Kidney capillary endothelial cell (primary cell): Measurements from ENCODE around the gene NEGR1.
"Not testable (repeated sequence)": the region's sequence is repeated elsewhere in the genome, so short reads cannot be mapped to it uniquely, and the experiment has no call there.

Experiments used
- DNase-seq: peaks from one replicate; pipeline ENCODE4 v3.0.0-alpha.2; 2018; ENCODE audit warnings: low spot score

NEGR1 gene

DNA sequence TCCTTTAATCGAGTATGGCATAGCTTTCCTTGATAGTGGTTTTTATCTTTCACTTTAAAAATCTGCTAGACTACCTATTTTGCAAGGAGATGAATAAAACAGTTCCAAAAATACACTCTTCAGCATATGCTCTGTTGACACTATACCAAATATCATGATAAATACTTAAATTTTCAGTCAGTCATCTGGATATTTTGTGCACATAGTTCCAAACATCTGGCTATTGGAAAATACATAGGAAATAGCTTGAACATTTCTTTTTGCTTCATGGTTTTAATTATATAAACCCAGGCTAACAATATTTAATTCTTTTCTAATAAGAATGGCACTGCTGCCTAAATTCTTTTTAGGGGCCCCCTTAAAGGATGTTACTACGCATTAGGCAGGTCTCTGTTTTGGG is 342.1 kb downstream of the NEGR1 start:
- no peak for DNase-seq

DNA sequence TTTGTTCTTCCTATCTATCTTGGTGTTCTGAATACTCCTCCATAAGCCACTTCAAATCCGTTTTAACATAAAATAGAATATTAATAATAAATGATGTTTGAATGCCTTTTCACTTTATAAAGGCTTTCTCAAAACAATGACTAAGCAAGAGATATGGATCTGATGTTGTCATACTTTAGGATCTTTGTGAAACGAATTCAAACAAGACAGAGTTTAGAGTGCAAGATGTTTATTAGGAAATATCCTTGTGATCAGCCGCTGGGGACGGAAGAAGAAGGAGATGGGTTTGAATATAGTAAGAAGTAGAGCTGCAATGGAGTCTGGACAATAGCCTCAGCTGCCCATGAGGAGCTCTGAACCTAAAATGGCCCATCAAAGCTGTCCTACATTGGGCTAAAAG is 351.8 kb downstream of the NEGR1 start:
- DNase-seq = no peak

DNA sequence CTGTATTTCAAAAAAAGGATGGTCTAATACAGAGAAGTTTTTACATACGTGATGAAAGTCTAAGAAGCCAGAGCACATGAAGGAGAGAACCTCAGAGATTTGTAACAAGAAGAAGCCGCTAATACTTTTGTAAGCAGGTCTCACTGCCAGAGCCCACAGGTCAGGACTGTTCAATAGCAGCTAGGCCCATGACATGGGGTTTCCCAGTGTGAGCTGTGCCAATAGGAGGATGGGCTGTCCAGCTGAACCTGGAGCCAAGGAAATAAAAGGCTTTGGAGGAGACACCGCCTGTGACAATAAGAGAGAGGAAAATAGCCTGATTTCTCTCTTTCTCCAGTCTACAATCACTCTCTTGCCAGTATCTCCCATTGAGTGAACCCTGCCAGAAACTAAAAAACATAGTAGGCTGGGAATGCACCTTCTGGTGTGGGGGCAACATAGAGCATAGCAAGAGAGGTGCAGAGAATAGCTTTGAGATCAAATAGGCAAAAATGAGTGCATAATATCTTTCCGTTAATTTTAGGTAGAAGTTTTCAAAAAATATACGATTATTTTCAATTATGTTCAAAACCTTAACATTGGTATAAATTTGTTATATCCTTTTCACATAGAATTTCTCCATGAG is 360.3 kb downstream of the NEGR1 start:
- DNase-seq = no peak

DNA sequence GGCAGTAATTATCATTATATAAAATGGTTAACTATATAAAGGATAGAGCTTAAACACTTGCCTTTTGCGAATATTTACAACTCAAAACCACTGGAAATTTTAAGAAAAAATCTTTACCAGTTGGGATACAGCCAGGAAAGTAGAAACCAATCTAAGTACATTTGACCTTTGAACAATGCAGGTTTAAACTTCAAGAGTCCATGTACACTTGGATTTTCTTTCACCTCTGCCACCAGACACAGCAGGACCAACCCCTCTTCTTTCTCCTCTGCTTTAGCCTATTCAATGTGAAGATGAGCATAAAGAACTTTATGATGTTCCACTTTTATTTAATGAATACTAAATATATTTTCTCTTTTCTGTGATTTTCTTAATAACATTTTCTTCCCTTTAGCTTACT is 361.1 kb downstream of the NEGR1 start:
- DNase-seq = no peak

DNA sequence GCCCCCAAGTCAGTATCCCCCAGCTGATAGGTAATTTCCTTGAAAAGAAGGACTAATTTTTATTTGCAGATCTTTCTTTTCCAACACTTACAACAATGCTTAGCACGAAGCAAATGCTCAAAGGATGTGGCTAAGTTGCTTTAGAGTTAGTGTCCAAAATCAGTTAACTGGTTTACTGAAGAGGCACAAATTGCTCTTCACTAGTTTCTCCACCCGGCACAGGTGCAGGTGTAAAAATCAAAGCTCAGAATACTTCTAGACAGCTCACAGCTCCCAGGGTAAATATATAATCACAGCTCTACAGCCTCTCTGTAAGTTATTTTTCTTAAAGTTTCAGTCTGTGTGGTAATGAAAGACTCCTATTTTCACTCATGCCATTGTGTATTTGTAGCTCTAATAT is 361.8 kb downstream of the NEGR1 start:
- DNase-seq = no peak

DNA sequence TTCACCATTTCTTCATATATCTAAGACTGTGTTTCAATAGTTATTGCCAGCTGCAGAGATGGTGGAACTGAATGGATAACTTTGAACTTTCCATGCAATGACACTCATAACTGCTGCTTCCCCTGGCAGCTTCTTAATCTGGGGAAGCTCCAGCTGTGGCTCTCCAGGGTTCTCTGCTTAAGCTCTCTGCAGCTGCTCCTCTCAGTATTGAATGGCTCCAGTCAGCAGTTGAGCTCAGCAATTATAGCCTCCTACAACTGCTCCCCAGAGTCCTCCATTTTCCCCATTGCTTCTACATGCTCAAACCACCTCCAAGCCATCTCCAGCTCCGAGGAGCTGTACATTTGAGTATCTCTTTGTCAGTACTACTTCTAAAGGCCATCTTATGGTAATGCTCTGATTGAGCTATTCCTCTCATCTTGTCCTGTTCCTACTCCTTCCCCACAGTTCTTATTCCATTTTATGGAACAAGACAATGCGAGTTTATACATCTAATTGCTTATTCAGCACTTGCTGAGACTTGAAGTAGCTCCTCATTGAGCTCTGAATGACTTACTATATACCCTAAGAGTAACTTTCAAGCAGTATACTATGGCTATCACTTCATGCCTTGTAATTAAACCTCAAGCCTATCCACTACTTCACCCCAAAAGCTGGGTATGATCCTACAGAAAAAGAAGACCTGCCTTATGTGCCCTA is 362.4 kb downstream of the NEGR1 start:
- DNase-seq = no peak

DNA sequence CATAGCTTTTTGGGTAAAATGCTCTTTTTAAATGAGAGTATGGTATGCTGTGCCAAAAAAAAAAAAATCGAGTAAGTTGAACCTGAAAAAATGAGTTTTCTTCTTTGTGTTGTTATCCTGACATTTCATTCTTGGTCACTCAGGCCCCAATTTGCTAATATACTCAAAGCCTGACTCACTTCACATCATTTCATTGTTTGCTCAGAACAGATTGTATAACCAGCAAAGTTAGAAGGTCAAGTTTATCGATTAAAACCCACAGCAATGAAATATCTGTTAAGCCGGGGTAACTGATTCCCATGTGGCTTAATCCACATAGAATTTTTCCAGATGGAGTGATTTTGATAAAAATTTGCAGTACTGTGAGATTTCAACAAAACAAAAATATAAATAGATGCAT is 363.7 kb downstream of the NEGR1 start:
- DNase-seq = no peak

DNA sequence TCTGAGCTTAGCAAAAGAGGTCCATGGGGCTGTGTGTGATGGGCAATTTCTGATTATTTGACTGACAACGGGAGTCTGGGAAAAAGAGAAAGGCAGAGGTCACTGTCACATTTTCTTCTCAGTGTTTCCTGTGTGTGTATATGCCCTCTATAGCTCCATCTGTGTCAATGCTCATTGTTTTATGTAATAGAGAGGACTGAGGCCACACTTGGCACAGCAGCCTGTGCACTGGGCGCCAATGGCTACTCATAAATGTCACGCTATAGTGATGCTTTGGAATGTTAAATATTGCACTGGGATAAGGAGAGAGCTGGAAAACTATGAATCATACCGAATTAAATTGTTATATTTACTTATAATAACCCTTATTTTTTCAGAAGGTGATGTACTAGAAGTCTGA is 365.4 kb downstream of the NEGR1 start:
- no peak for DNase-seq

DNA sequence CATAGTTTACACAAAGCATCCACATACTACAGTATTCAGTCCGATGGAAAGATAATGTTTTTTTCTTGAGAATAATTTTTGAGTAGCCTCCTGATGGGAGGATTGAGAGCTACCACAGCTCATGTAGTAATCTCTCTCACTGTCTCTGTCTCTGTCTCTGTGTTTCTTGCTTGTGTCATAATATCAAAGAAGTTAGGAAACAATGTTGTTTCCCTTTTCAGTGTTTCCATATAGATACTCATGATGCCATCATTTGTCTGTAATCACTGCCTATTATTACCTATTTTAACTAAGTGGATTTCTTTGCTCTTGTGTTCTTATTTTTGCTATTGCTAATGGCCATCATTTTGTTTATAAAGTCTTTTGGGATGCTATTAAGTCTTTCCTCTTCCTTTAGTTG is 367.7 kb downstream of the NEGR1 start:
- DNase-seq = no peak

DNA sequence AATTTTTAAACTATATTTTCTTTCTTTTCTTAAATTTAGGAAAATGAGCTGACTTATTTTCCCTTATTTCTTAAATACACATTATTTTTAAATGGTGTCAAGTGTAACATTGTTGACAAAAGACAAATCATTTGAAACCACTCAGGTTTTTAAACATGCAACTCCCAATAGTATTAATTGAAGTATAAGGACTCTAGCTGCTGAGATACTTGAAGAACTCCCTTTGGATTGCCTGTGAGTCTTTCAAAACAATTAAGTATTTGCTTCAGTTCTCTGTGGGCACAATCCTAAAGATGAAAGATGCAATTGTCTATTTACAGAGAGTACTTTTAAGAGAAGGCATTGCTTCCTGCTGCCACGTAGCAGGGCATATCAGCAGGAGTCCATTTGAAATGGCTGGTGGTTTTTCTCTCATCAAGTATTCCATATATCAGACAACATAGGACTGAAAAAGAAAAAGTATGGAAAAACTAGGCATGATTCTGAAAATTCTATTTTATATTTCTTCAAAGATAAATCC is 373.4 kb downstream of the NEGR1 start:
- DNase-seq = no peak

DNA sequence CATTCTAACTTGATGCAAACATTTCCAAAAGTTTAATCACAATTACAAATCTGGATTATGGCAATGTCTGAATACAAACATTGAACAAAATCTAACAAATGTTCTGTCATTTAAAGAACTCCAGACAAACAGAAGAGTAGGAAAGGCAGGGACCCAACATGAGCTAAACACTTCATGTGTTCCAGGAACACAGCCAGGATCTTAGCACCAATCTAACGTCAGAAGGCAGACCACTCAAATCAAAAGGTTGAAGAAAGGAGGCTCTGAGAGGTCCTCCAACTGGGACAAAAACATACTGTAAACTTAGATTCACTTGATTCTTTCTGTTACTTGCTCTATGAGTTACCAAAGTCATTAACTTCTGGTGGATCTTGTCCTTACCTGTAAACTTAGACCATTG is 374.0 kb downstream of the NEGR1 start:
- no peak for DNase-seq

DNA sequence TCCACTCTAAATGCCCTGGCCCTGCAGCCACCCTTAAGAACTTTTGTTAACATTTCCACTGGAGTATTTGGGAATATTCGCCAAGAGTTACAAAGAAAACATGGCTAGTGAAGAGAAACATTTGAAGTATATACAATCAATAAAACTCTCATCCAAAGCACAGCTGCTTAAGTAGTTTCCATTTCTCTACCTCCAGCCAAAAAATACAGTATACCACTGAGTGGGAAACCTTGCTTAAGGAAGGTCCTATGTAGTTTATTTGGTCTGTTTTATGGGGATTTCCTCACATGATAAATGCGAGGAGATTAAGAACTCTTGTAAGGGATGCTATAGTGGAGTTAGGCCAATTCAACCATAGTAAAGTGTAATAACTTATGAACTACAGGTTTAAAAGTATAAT is 382.5 kb downstream of the NEGR1 start:
- no peak for DNase-seq

DNA sequence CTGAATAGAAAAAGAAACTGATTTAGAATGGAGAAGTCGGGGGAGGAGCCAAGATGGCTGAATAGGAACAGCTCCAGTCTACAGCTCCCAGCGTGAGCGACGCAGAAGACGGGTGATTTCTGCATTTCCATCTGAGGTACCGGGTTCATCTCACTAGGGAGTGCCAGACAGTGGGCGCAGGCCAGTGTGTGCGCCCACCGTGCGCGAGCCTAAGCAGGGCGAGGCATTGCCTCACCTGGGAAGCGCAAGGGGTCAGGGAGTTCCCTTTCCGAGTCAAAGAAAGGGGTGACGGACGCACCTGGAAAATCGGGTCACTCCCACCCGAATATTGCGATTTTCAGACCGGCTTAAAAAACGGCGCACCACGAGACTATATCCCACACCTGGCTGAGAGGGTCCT is 394.2 kb downstream of the NEGR1 start:
- not testable (repeated sequence) for DNase-seq

DNA sequence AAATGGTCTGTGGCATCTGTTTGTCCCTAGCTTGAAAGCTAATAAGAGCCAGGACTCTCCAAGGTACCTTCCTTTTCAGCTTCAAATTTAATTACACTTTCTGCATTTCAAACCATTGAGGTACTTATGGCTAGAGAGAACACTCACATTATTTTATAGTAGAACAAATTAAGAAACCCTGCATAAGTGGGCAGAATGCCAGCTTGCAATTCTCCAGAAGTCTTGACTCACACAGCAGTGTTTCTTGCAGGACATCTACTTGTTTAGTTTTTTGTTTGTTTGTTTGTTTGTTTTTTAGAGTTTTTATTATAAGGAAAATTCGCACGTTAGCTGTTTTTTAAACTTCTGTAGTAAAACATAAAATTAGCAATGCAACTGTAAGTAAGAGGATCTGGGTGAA is 397.2 kb downstream of the NEGR1 start:
- DNase-seq = no peak

DNA sequence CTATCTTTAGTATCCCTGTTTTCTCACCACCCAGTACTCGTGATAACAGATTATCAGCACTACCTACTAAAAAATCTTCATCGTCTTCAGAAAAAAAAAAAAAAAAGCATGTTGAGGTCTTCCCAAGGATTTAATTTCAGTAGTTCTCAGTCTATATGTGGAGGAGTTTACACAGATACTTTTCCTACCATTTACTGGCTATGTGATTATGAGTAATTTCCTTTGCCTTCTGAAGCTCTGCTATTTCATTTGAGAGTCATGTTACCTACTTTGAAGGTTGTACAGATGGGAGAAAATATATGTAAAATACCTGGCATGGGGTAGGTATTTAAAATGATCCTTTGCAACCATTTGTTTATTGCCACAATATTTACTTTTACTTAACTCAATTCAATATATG is 399.7 kb downstream of the NEGR1 start:
- no peak for DNase-seq

DNA sequence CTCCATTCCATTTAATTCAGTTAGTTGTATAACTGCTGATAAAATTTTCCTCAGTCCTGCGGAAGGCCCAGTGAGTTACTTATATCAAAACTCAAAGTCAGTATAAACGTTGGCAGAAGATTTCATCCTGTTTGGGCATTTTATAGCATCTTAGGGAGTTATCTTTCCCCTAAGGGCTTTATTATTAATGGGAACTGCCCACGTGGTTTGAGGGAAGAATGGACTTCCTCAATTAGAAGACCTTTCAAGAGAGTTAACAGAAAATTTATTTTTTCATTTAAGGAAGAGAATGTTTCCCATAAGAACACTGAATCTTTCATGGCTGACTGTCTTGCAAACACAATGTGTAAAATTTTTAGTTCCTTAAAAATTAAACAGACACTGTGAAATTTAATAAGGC is 400.1 kb downstream of the NEGR1 start:
- no peak for DNase-seq

DNA sequence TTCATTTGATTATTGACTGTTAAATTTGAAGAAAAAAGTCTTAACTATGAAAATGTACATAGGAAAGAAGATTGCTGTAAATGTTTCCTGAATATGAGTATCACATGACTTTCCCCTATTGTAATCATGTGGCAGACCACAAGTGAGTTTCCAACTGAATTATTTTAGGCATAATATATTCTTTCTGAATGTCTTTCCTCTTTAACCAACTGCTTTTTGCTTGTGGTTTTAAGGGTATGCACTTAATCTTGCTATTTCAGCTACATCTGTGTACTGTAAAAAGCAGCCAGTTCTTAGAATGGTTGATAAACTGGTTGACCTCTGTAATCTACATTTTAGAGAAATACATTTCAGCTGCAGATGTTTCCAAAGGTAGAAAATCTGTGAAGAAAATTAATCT is 400.7 kb downstream of the NEGR1 start:
- no peak for DNase-seq

DNA sequence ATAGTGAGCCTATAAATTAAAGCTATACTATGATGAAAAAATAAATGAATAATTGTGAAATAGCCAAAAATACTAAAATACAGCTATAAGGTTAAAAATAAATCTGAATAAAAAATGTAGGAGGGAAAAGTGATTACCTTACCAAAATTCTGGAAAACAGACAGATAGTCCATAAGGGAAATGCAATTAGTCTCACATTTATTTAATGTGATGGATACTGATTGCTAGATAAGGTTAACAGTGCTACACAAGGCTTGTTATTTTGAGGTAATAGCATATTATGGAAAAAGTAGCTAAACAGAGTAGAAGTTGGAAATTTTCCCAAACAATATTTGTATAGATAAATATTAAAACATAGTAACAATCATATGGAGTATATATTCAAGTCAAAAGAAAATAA is 413.0 kb downstream of the NEGR1 start:
- DNase-seq = no peak

DNA sequence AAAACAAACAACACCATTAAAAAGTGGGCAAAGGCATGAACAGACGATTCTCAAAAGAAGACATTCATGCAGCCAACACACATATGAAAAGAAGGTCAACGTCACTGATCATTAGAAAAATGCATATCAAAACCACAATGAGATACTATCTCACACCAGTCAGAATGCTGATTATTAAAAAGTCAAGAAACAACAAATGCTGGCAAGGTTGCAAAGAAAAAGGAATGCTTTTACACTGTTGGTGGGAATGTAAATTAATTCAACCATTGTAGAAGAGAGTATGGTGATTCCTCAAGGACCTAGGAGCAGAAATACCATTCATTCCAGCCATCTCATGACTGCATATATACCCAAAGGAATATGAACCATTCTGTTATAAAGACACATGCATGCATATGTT is 419.6 kb downstream of the NEGR1 start:
- DNase-seq = no peak

DNA sequence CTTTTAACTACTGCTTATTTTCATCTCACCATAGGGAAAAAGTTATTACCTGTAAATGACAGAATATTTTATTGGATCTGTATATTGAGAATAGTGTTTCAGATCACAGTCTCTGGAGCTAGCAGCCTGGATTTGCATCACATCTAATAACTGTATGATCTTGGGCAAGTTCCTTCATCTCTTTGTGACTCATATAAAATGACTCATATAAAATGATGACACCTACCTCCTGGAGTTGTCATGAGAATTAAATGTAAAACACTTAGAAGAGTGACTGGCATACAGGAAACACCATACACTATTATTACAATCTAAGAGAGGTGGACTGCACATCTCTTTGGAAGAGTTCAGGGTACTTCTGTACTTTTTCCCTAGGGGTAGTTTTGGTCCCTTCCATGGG is 421.3 kb downstream of the NEGR1 start:
- no peak for DNase-seq

DNA sequence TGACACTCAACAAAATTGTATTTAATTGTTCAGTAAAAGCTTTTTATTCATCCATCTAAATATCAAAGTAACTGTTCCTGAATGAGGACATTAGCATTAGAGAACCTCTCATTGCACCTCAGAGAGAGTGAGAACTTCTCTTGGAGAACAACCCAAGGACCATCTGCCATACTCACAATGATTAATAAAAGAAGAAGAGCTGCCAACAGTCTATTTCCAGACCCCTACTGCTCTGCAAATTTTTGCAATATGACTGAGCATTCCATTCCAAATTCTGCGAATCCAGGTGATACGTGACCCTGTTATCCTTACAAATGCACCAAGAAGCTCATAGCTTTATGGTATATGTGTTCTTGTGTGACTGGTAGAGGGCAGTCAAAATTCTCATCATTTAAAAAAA is 422.5 kb downstream of the NEGR1 start:
- no peak for DNase-seq

DNA sequence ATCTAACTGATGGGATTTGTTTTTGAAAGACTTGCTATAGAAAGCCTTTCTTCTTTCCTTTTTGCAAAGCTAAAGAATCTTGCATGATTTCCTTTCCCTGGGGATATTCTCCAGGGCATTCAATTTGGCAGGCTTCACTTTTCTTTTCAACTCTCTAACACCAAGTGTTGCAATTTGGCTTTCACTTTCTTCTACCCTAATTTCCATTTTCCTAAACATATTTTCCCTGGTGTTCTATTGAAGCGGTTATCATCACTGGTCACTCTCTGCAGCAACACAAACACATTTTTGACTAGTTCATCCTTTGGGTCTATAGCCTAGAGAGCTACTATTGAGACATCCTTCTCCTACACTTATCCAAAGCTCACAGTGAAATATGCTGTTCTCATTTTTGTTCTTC is 424.5 kb downstream of the NEGR1 start:
- DNase-seq = no peak

DNA sequence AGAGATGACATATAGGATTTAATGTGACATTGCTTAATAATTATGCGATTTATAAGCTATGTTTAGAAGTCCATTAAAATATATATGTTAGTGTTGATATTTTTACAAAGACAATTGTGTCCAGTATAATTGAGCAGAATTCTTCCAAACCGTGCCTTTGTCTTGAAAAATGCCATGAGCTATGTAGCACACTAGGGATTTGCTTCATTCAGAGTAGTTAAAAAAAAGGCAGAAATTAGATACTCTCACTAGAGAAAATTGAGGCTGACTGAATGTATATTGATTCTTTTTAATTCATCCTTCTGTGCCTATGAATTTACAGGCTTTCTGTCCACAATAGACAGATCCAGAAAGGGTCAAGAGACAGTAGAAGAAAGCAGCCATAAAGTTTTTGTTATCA is 429.0 kb downstream of the NEGR1 start:
- no peak for DNase-seq

DNA sequence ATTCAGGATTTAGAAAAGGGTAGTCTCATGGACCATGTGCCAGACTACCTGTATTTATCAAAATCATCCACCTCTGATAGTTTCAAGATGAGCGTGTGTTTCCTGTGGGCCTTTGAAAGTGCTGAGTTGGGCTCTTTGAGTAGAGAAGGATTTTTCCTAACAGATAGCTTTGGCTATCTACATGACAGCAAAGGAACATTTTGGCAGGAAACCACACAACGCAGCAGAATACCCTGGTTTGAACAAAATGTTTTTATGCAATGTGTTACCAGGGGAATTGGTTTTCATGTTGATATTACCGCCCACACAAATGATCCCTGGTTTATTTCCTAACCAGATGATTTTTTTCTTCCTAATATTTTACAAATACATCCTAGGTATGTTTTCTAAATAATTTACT is 431.4 kb downstream of the NEGR1 start:
- DNase-seq = no peak
